Measurements from ENCODE around the gene MAPT. TPM values are rescaled to one million over a fixed set of nuclear protein-coding genes. Genes with fewer than 3 reads are reported as not detected.
"Not testable (repeated sequence)": the region's sequence is repeated elsewhere in the genome, so short reads cannot be mapped to it uniquely, and the experiment has no call there.

MAPT gene
- total RNA-seq, 4 donors from 2014 or later, result 4.2 to 11.1 (median 7.3) TPM

GRCh38 chr17:45857977-45858708, 36.2 kb upstream of the MAPT start:
- Histone ChIP-seq H3K27me3 (peaks cover 0 to 53% (median 0%) of the 10 kb centered on the region in 4 donors), H3K4me1 (no peaks in the 10 kb centered on the region), H3K27ac (replicated peaks in 1 of 4) (no peak overlapping the region), H3K36me3 (no peaks in the 10 kb centered on the region), H3K9me3 (no peaks in the 10 kb centered on the region), H3K4me3 (no peak overlapping the region)
- DNase-seq (ENCODE audit: extremely low spot score), result no peak
- TF ChIP-seq CTCF (IDR thresholded peaks at IDR 0.05) (no peak), POLR2A (IDR thresholded peaks at IDR 0.05; ENCODE audit: low read depth) (no peak), EP300 (IDR thresholded peaks at IDR 0.05) (no peak), POLR2AphosphoS5 (IDR thresholded peaks at IDR 0.05) (no peak)
- 46% methylated on average over 10 of the region's 10 CpGs for WGBS
- intact Hi-C loops (cut with DNase I), result no loop called here

GRCh38 chr17:45861165-45861564, 33.2 kb upstream of the MAPT start:
- Histone ChIP-seq H3K27me3 (peaks cover 0 to 55% (median 0%) of the 10 kb centered on the region in 4 donors), H3K36me3 (no peaks in the 10 kb centered on the region), H3K4me3 (no peak overlapping the region), H3K4me1 (no peaks in the 10 kb centered on the region), H3K27ac (replicated peaks in 1 of 4) (no peak overlapping the region), H3K9me3 (no peaks in the 10 kb centered on the region)
- intact Hi-C loops (cut with DNase I), result no loop called here
- 79% methylated on average over 7 of the region's 7 CpGs for WGBS
- no peak for DNase-seq (ENCODE audit: extremely low spot score)
- TF ChIP-seq POLR2AphosphoS5 (IDR thresholded peaks at IDR 0.05) (no peak), CTCF (IDR thresholded peaks at IDR 0.05) (no peak), POLR2A (IDR thresholded peaks at IDR 0.05; ENCODE audit: low read depth) (no peak), EP300 (IDR thresholded peaks at IDR 0.05) (no peak)

- H3K36me3 ChIP-seq; DNase-seq (ENCODE audit: extremely low spot score); H3K4me3 ChIP-seq; H3K9me3 ChIP-seq; H3K4me1 ChIP-seq; H3K27ac ChIP-seq (replicated peaks in 1 of 4); intact Hi-C loops (cut with DNase I): not testable (repeated sequence)
- WGBS, result 94% methylated on average over 9 of the region's 9 CpGs
- peaks cover 0 to 55% (median 0%) of the 10 kb centered on the region in 4 donors for H3K27me3 ChIP-seq
Measured at GRCh38 chr17:45862127-45862526, 32.2 kb upstream of the MAPT start.

GRCh38 chr17:45863857-45864654, 30.3 kb upstream of the MAPT start:
- H3K27ac ChIP-seq (replicated peaks in 1 of 4), result no peak overlapping the region
- H3K36me3 ChIP-seq, result no peaks in the 10 kb centered on the region
- H3K4me1 ChIP-seq, result no peaks in the 10 kb centered on the region
- no peak for TF ChIP-seq POLR2A (IDR thresholded peaks at IDR 0.05; ENCODE audit: low read depth)
- no peak for TF ChIP-seq POLR2AphosphoS5 (IDR thresholded peaks at IDR 0.05)
- no peak for TF ChIP-seq CTCF (IDR thresholded peaks at IDR 0.05)
- no peak for TF ChIP-seq EP300 (IDR thresholded peaks at IDR 0.05)
- H3K27me3 ChIP-seq, result peaks cover 0 to 41% (median 0%) of the 10 kb centered on the region in 4 donors
- 42% methylated on average over 6 of the region's 6 CpGs for WGBS
- DNase-seq (ENCODE audit: extremely low spot score), result no peak
- H3K9me3 ChIP-seq, result no peaks in the 10 kb centered on the region
- no peak overlapping the region for H3K4me3 ChIP-seq
- intact Hi-C loops (cut with DNase I), result no loop called here

GRCh38 chr17:45867171-45867570, 27.2 kb upstream of the MAPT start:
- H3K36me3 ChIP-seq, result no peaks in the 10 kb centered on the region

More at GRCh38 chr17:45867171-45867570, 27.2 kb upstream of the MAPT start:
- Histone ChIP-seq H3K4me1 (peaks cover 0 to 8% (median 4%) of the 10 kb centered on the region in 4 donors), H3K4me3 (no peak overlapping the region), H3K9me3 (no peaks in the 10 kb centered on the region), H3K27ac (replicated peaks in 1 of 4) (no peak overlapping the region), H3K27me3 (peaks cover 0 to 27% (median 0%) of the 10 kb centered on the region in 4 donors)
- no peak for DNase-seq (ENCODE audit: extremely low spot score)
- intact Hi-C loops (cut with DNase I), result no loop called here
- WGBS, result 76% methylated on average over 6 of the region's 6 CpGs
- TF ChIP-seq POLR2AphosphoS5 (IDR thresholded peaks at IDR 0.05) (no peak), POLR2A (IDR thresholded peaks at IDR 0.05; ENCODE audit: low read depth) (no peak), EP300 (IDR thresholded peaks at IDR 0.05) (no peak), CTCF (IDR thresholded peaks at IDR 0.05) (no peak)
